ENCODE data around the gene WWOX. TPM values are rescaled to one million over a fixed set of nuclear protein-coding genes. Genes with fewer than 3 reads are reported as not detected.
A peak's percentile ranks its signal among the peaks of the same experiment; 100 is the strongest.

WWOX gene
- total and polyA plus RNA-seq, 4 experiments from 2014 or later, result 10.4 to 23.1 (median 17.5) TPM

DNA sequence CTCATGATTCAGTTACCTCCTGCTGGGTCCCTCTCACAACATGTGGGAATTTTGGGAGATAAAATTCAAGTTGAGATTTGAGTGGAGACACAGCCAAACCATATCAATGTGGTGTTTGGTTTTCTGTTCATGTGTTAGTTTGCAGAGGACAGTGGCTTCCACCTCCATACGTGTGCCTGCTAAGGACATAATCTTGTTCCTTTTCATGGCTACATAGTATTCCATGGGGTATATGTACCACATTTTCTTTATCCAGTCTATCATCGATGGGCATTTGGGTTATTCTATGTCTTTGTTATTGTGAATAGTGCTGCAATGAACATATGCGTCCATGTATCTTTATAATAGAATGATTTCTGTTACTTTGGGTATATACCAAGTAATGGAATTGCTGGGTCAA is 4.5 kb upstream of the WWOX start:
- intact Hi-C loops (cut with micrococcal nuclease), result no loop called here
- no peak overlapping the region for H3K27ac Mint-ChIP-seq
- Histone ChIP-seq H3K9me3 (ENCODE audit: control insufficient read depth in 1 of 2, low read length in 2 of 2) (no peaks in the 10 kb centered on the region), H3K27me3 (ENCODE audit: insufficient read depth, low read length) (no peaks in the 10 kb centered on the region), H3K4me1 (ENCODE audit: insufficient read depth, low read length) (peaks cover 7% of the 10 kb centered on the region), H3K36me3 (ENCODE audit: insufficient read depth, low read length) (no peaks in the 10 kb centered on the region), H3K27ac (ENCODE audit: low read depth, low read length) (no peak overlapping the region), H3K4me3 (ENCODE audit: low read length in 2 of 2) (no peak overlapping the region)
- POLR2A ChIA-PET (ENCODE audit: partially characterized antibody), result no interaction called here
- peaks cover 4 to 13% of the 10 kb centered on the region in 2 donors for H3K27me3 Mint-ChIP-seq
- CTCF ChIA-PET (ENCODE audit: partially characterized antibody), result no interaction called here
- peaks cover 0 to 2% of the 10 kb centered on the region in 2 donors for H3K36me3 Mint-ChIP-seq
- H3K4me3 Mint-ChIP-seq, result no peak overlapping the region
- DNase-seq, result no peak
- peaks cover 5 to 15% (median 7%) of the 10 kb centered on the region in 4 donors for H3K4me1 Mint-ChIP-seq
- H3K9me3 Mint-ChIP-seq, result peaks cover 0 to 2% (median 0%) of the 10 kb centered on the region in 8 donors

DNA sequence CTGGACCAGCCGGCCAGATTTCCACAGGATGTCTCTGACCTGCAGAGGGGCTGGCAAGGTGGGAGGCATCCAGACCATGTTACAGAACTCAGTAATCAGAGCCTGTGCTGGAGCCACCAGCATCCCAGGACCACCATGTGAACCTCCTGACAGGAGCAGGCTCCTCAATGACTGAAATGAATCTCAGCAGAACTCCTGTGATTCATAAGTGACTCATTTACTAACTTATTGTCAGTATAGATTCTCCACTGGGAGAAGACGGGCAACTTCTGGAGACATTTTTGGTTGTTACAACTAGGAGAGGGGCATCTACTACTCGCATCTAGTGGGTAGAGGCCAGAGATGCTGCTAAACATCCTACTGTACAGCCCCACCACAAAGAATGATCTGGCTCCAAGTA is 3.1 kb upstream of the WWOX start:
- Histone ChIP-seq H3K4me3 (ENCODE audit: low read length in 2 of 2) (no peak overlapping the region), H3K4me1 (ENCODE audit: insufficient read depth, low read length) (peaks cover 16% of the 10 kb centered on the region), H3K36me3 (ENCODE audit: insufficient read depth, low read length) (no peaks in the 10 kb centered on the region), H3K27ac (ENCODE audit: low read depth, low read length) (no peak overlapping the region), H3K27me3 (ENCODE audit: insufficient read depth, low read length) (no peaks in the 10 kb centered on the region), H3K9me3 (ENCODE audit: control insufficient read depth in 1 of 2, low read length in 2 of 2) (no peaks in the 10 kb centered on the region)
- H3K4me1 Mint-ChIP-seq, result peaks cover 8 to 23% (median 14%) of the 10 kb centered on the region in 4 donors
- no peak overlapping the region for H3K4me3 Mint-ChIP-seq
- ChIA-PET CTCF (ENCODE audit: partially characterized antibody) (no interaction called here), POLR2A (ENCODE audit: partially characterized antibody) (no interaction called here)
- peaks cover 0 to 2% (median 0%) of the 10 kb centered on the region in 8 donors for H3K9me3 Mint-ChIP-seq
- DNase-seq, result no peak
- H3K27ac Mint-ChIP-seq, result no peak overlapping the region
- intact Hi-C loops (cut with micrococcal nuclease), result no loop called here
- peaks cover 4 to 13% of the 10 kb centered on the region in 2 donors for H3K27me3 Mint-ChIP-seq
- peaks cover 0 to 2% of the 10 kb centered on the region in 2 donors for H3K36me3 Mint-ChIP-seq

DNA sequence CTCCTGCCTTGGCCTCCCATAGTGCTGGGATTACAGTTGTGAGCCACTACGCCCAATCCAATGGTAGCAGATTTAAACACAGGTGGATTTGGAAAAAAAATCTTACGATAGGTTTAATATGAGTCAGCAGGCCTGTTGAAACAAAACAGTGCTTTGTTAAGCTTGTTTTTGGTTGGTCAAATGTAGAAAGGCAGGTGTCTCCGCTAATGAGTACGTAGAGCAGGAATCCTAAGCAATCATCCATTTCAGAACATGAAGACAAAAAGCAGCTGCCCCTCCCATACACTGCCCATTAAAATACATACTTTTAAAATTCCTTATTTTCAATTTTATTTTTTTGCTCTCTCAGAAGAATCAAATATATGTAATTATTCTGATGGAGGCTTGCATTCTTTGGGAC is 1.9 kb upstream of the WWOX start:
- Mint-ChIP-seq H3K4me1 (peaks cover 14 to 30% (median 21%) of the 10 kb centered on the region in 4 donors), H3K36me3 (peaks cover 0 to 2% of the 10 kb centered on the region in 2 donors), H3K27ac (peak overlapping the region in 1 of 7 donors; percentile 32), H3K9me3 (peaks cover 0 to 2% (median 0%) of the 10 kb centered on the region in 8 donors), H3K27me3 (peaks cover 4 to 13% of the 10 kb centered on the region in 2 donors), H3K4me3 (no peak overlapping the region)
- Histone ChIP-seq H3K4me1 (ENCODE audit: insufficient read depth, low read length) (peaks cover 16% of the 10 kb centered on the region), H3K27ac (ENCODE audit: low read depth, low read length) (no peak overlapping the region), H3K4me3 (ENCODE audit: low read length in 2 of 2) (no peak overlapping the region), H3K9me3 (ENCODE audit: control insufficient read depth in 1 of 2, low read length in 2 of 2) (no peaks in the 10 kb centered on the region), H3K27me3 (ENCODE audit: insufficient read depth, low read length) (no peaks in the 10 kb centered on the region), H3K36me3 (ENCODE audit: insufficient read depth, low read length) (no peaks in the 10 kb centered on the region)
- intact Hi-C loops (cut with micrococcal nuclease), result no loop called here
- POLR2A ChIA-PET (ENCODE audit: partially characterized antibody), result interaction anchor here (0.8 kb wide), 1 partner anchor 1504 kb away, joined by 5 read pairs; no protein-coding TSS in a partner anchor
- CTCF ChIA-PET (ENCODE audit: partially characterized antibody), result interaction anchor here (1.5 kb wide), 1 partner anchor 8 kb away, joined by 3 read pairs; no protein-coding TSS in a partner anchor
- no peak for DNase-seq

DNA sequence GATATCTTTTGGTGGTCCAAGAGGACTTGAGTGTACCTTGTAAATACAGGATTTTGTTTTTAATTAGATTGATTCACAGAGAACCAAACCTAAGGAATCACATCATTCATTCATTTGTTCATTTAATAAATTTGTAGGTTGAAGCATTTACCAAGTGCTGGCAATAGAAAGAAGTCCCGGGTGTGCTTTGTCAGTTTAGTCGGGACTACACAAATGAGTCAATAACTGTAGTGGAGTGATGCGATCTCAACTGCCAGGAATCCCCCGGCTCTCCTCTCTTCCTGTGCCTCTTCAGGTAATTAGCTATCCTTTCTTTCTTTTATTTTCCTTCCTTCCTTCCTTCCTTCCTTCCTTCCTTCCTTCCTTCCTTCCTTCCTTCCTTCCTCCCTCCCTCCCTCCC is 1.4 kb upstream of the WWOX start:
- Mint-ChIP-seq H3K4me1 (peaks cover 15 to 32% (median 22%) of the 10 kb centered on the region in 4 donors), H3K27ac (no peak overlapping the region), H3K36me3 (peaks cover 0 to 2% of the 10 kb centered on the region in 2 donors), H3K9me3 (peaks cover 0 to 2% (median 0%) of the 10 kb centered on the region in 8 donors), H3K4me3 (no peak overlapping the region), H3K27me3 (peaks cover 3 to 12% of the 10 kb centered on the region in 2 donors)
- no peaks in the 10 kb centered on the region for H3K36me3 ChIP-seq (ENCODE audit: insufficient read depth, low read length)
- H3K9me3 ChIP-seq (ENCODE audit: control insufficient read depth in 1 of 2, low read length in 2 of 2), result no peaks in the 10 kb centered on the region
- intact Hi-C loops (cut with micrococcal nuclease), result no loop called here
- H3K27ac ChIP-seq (ENCODE audit: low read depth, low read length), result no peak overlapping the region
- DNase-seq, result no peak
- ChIA-PET POLR2A (ENCODE audit: partially characterized antibody) (interaction anchor here (0.7 to 0.8 kb wide), 2 partner anchors 1501 to 1504 kb away, joined by 3 to 5 read pairs; no protein-coding TSS in a partner anchor), CTCF (ENCODE audit: partially characterized antibody) (interaction anchor here (1.5 to 1.8 kb wide), 2 partner anchors 9 to 10 kb away, joined by 3 to 4 read pairs; no protein-coding TSS in a partner anchor)
- H3K4me3 ChIP-seq (ENCODE audit: low read length in 2 of 2), result no peak overlapping the region
- no peaks in the 10 kb centered on the region for H3K27me3 ChIP-seq (ENCODE audit: insufficient read depth, low read length)
- peaks cover 16% of the 10 kb centered on the region for H3K4me1 ChIP-seq (ENCODE audit: insufficient read depth, low read length)

DNA sequence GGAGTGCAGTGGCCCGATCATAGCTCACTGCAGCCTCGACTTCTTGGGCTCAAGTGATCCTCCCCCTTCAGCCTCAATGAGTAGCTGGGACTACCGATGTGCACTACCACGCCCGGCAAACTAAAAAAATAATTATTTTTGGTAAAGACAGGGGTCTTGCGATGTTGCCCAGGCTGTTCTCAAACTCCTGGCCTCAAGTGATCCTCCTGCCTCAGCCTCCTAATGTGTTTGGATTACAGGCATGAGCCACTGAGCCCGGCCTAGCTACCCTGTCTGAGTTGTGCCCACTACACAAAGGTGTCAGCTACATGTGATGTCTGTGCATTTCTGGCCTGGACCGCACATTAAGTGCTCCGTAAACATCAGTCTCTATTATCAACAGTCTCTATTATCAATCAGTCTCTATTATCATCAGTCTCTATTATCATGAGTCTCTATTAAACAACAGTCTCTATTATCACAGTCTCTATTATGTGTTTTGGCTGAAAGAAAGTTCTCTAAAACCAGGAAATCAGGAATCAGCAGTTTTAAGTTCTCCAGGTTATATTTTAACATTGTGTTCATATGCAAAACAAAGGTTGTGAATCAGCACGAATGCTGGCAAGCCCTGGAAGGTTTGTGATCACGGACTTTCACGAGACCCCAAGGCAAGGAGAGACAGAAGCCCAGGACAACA is 721 bp upstream of the WWOX start:
- Mint-ChIP-seq H3K4me1 (peaks cover 16 to 38% (median 23%) of the 10 kb centered on the region in 4 donors), H3K36me3 (peaks cover 0 to 2% of the 10 kb centered on the region in 2 donors), H3K4me3 (peak overlapping the region; percentile 89 to 96 (median 91)), H3K27me3 (peaks cover 1 to 10% of the 10 kb centered on the region in 2 donors), H3K9me3 (peaks cover 0 to 2% (median 0%) of the 10 kb centered on the region in 8 donors), H3K27ac (peak overlapping the region; percentile 93 to 98 (median 96))
- intact Hi-C loops (cut with micrococcal nuclease), result loop anchor here (1.0 kb wide), 5 partner anchors 376 to 1502 kb away; partner anchors contain the start of genes MAF and NUDT7
- CTCF ChIA-PET (ENCODE audit: partially characterized antibody), result interaction anchor here (1.4 to 2.2 kb wide), 8 partner anchors 9 to 1502 kb away, joined by 3 to 18 read pairs (median 5); partner anchors contain the start of gene MAF
- Histone ChIP-seq H3K27me3 (ENCODE audit: insufficient read depth, low read length) (no peaks in the 10 kb centered on the region), H3K27ac (ENCODE audit: low read depth, low read length) (peak overlapping the region; percentile 89), H3K36me3 (ENCODE audit: insufficient read depth, low read length) (no peaks in the 10 kb centered on the region), H3K4me3 (ENCODE audit: low read length in 2 of 2) (peak overlapping the region; percentile 25 to 88), H3K9me3 (ENCODE audit: control insufficient read depth in 1 of 2, low read length in 2 of 2) (no peaks in the 10 kb centered on the region), H3K4me1 (ENCODE audit: insufficient read depth, low read length) (peaks cover 16% of the 10 kb centered on the region)
- peak in 1 of 5 donors; percentile 1 for DNase-seq
- POLR2A ChIA-PET (ENCODE audit: partially characterized antibody), result interaction anchor here (0.7 kb wide), 1 partner anchor 1501 kb away, joined by 3 read pairs; no protein-coding TSS in a partner anchor

DNA sequence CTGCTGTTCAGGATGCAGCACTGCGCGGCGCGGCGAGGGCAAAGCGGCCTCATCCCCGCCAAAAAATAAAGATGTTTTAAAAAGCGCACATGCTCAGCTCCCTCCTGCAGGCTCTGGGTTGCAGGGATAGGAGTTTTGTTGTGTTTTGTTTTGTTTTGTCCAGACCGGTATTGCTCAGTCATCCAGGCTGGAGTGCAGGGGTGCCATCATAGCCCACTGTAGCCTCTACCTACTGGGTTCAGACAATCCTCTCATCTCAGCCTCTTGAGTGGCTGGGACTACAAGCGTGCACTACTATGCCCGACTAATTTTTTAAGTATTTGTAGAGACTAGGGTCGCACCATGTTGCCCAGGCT is 636 bp downstream of the WWOX start:
- no peaks in the 10 kb centered on the region for H3K9me3 ChIP-seq (ENCODE audit: control insufficient read depth in 1 of 2, low read length in 2 of 2)
- peak overlapping the region; percentile 78 to 88 for H3K4me3 ChIP-seq (ENCODE audit: low read length in 2 of 2)
- Mint-ChIP-seq H3K36me3 (peaks cover 0 to 2% of the 10 kb centered on the region in 2 donors), H3K4me1 (peaks cover 16 to 44% (median 25%) of the 10 kb centered on the region in 4 donors), H3K27me3 (peaks cover 0 to 6% of the 10 kb centered on the region in 2 donors), H3K4me3 (peak overlapping the region; percentile 89 to 96 (median 91)), H3K27ac (peak overlapping the region; percentile 76 to 98 (median 94)), H3K9me3 (no peaks in the 10 kb centered on the region)
- POLR2A ChIA-PET (ENCODE audit: partially characterized antibody), result interaction anchor here (0.8 to 1.4 kb wide), 4 partner anchors 14 to 1520 kb away, joined by 3 to 4 read pairs (median 3); partner anchors contain the start of gene NUDT7
- no peak for DNase-seq
- intact Hi-C loops (cut with micrococcal nuclease), result no loop called here
- CTCF ChIA-PET (ENCODE audit: partially characterized antibody), result interaction anchor here (0.7 to 2.5 kb wide), 16 partner anchors 9 to 1501 kb away, joined by 3 to 18 read pairs (median 4); partner anchors contain the start of genes MAF and NUDT7
- peak overlapping the region; percentile 89 for H3K27ac ChIP-seq (ENCODE audit: low read depth, low read length)
- H3K4me1 ChIP-seq (ENCODE audit: insufficient read depth, low read length), result peaks cover 16% of the 10 kb centered on the region
- H3K36me3 ChIP-seq (ENCODE audit: insufficient read depth, low read length), result no peaks in the 10 kb centered on the region
- H3K27me3 ChIP-seq (ENCODE audit: insufficient read depth, low read length), result no peaks in the 10 kb centered on the region

DNA sequence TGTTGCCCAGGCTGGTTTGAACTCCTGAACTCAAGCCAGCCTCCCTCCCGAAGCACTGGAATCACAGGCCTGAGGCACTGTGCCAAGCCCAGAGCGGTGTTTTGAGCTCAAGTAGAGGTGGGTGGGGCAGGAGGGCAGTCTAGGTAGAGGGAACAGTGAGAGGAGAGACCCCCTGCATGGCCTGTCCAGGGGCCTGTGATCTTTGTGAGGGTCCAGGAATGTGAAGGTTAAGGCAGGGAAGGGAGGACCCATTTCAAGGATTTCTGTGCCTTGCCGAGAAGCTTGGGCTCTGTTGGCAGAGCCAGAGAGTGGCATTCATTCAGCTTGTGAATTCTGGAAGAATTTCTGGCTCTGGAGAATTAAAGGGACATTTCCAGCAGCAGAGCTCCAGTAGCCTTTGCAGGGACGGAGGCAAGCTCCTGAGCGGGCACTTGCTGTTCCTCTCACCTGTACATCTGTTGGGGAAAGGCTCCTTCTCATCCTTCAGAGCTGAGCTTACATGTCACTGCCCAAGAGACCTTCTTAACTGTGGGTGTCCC is 2.7 kb downstream of the WWOX start:
- Histone ChIP-seq H3K9me3 (ENCODE audit: control insufficient read depth in 1 of 2, low read length in 2 of 2) (no peaks in the 10 kb centered on the region), H3K4me3 (ENCODE audit: low read length in 2 of 2) (no peak overlapping the region), H3K36me3 (ENCODE audit: insufficient read depth, low read length) (no peaks in the 10 kb centered on the region), H3K27me3 (ENCODE audit: insufficient read depth, low read length) (no peaks in the 10 kb centered on the region), H3K27ac (ENCODE audit: low read depth, low read length) (no peak overlapping the region), H3K4me1 (ENCODE audit: insufficient read depth, low read length) (peaks cover 16% of the 10 kb centered on the region)
- no peak for DNase-seq
- ChIA-PET CTCF (ENCODE audit: partially characterized antibody) (interaction anchor here (1.7 kb wide), 1 partner anchor 10 kb away, joined by 3 read pairs; no protein-coding TSS in a partner anchor), POLR2A (ENCODE audit: partially characterized antibody) (no interaction called here)
- Mint-ChIP-seq H3K4me3 (peak overlapping the region in 3 of 8 donors; percentile 28 to 49 (median 42)), H3K27ac (peak overlapping the region in 2 of 7 donors; percentile 52 to 64), H3K27me3 (no peaks in the 10 kb centered on the region), H3K36me3 (peaks cover 0 to 2% of the 10 kb centered on the region in 2 donors), H3K4me1 (peaks cover 16 to 44% (median 25%) of the 10 kb centered on the region in 4 donors), H3K9me3 (no peaks in the 10 kb centered on the region)
- intact Hi-C loops (cut with micrococcal nuclease), result no loop called here
